Panc1 (cell line): Measurements from ENCODE around the gene TMEM115.

ENCODE experiments used
- SIN3A ChIP-seq: IDR thresholded peaks from 2 replicates; pipeline ENCODE4 v1.6.1; 2012; ENCODE audit warnings: low read depth, mild to moderate bottlenecking, low read length, moderate library complexity, borderline replicate concordance; ENCODE audit not compliant: insufficient read depth
- TF ChIP-seq, protein P1 (sequence below): fragments of 450-650 bp; IDR thresholded peaks from 2 replicates; pipeline ENCODE4 v1.5.1; 2017; ENCODE audit warnings: mild to moderate bottlenecking

DNA sequence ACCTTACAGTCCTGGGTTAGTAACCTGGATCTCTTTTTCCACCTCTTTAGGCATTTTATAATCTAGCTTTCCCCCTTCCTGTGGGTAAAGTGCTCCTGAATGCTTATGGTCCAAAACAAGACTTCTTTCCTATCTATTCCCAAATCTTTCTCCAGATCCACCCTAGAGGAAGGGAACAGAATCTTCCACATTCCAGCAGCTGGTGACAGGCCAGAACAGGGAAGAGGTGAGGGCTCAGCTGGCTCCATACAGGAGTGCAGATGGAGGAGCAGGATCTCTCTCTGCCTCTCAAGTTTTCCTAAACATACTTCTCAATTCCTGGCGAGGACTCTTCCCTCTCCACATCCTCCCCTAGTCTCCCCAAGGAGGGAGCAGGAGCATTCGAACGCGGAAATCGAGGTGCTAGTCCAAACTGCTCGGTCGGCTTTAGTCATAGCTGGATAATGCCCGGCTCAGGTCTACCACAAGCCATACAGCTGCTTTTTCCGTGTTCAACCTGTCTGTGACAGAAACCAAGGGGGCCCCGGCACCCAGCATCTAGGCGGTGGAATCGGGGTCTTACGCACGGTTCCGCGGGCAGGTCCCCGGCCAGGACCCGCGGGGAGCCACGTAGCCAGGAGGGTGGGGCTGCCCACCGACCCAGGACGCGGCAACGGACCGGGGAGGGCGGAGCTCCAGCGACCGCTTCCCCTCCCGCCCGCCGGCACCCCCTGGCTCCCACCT, 22.7 kb downstream of the TMEM115 start:
- no peak for TF ChIP-seq SIN3A
- TF ChIP-seq, protein P1, sequence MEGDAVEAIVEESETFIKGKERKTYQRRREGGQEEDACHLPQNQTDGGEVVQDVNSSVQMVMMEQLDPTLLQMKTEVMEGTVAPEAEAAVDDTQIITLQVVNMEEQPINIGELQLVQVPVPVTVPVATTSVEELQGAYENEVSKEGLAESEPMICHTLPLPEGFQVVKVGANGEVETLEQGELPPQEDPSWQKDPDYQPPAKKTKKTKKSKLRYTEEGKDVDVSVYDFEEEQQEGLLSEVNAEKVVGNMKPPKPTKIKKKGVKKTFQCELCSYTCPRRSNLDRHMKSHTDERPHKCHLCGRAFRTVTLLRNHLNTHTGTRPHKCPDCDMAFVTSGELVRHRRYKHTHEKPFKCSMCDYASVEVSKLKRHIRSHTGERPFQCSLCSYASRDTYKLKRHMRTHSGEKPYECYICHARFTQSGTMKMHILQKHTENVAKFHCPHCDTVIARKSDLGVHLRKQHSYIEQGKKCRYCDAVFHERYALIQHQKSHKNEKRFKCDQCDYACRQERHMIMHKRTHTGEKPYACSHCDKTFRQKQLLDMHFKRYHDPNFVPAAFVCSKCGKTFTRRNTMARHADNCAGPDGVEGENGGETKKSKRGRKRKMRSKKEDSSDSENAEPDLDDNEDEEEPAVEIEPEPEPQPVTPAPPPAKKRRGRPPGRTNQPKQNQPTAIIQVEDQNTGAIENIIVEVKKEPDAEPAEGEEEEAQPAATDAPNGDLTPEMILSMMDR = no peak
